AG04450 (cell line): ENCODE results near the gene C4orf50. TPM values are rescaled to one million over a fixed set of nuclear protein-coding genes. Genes with fewer than 3 reads are reported as not detected.

ENCODE experiments used
- CTCF ChIA-PET: fragments of 300-600, 350-600 bp; formaldehyde crosslinking; extraction: SDS; loops from one replicate; lab custom pipeline; 2022; ENCODE audit warnings: antibody characterized with exemption, inconsistent platforms; lab: Charles Lee
- POLR2A ChIA-PET: fragments of 350-600 bp; formaldehyde crosslinking; extraction: SDS; loops from one replicate; lab custom pipeline; 2021; ENCODE audit warnings: antibody characterized with exemption, inconsistent platforms; lab: Yijun Ruan, JAX
- DNase-seq: peaks from one replicate; pipeline ENCODE4 v3.0.0-alpha.2; 2011; ENCODE audit warnings: low read depth, low spot score
- H3K27ac ChIP-seq: one replicate; pipeline ENCODE4 v1.5.1; 2012; ENCODE audit warnings: low read depth, low read length, control low read depth
- H3K27me3 ChIP-seq: one replicate; pipeline ENCODE4 v1.6.0; 2012; ENCODE audit warnings: low read length; ENCODE audit not compliant: control insufficient read depth, insufficient read depth
- H3K4me3 ChIP-seq: 2 replicates; pipeline ENCODE4 v1.5.1; 2011; ENCODE audit warnings: mild to moderate bottlenecking, low read depth, low read length, control low read depth
- H3K9me3 ChIP-seq: 2 replicates; pipeline ENCODE4 v1.5.1; 2012; ENCODE audit warnings: low read length; ENCODE audit not compliant: control insufficient read depth, insufficient read depth
- CTCF ChIP-seq: IDR thresholded peaks from 2 replicates; pipeline ENCODE4 v1.5.1; 2011; ENCODE audit warnings: low read depth, low read length, control low read depth, inconsistent platforms
- polyA plus RNA-seq: library from polyadenylated mRNA; depleted of rRNA; stranded (reverse); fragments of >200 nt; gene quantifications from 2 replicates; pipeline ENCODE4 v1.2.3, GENCODE V29; 2011

C4orf50 gene
- polyA plus RNA-seq, 1 experiment, result not detected

GRCh38 chr4:6012200-6012599, 6.0 kb downstream of the C4orf50 start:
- H3K4me3 ChIP-seq, result no peak overlapping the region
- H3K27ac ChIP-seq, result no peak overlapping the region
- peaks cover 2% of the 10 kb centered on the region for H3K27me3 ChIP-seq
- DNase-seq, result no peak
- ChIA-PET POLR2A (no interaction called here), CTCF (interaction anchor here (4.0 kb wide), 1 partner anchor 13 kb away, joined by 22 read pairs; no protein-coding TSS in a partner anchor)
- no peaks in the 10 kb centered on the region for H3K9me3 ChIP-seq
- TF ChIP-seq CTCF, result no peak

- POLR2A ChIA-PET, result no interaction called here
- H3K27ac ChIP-seq, result no peak overlapping the region
- H3K4me3 ChIP-seq, result no peak overlapping the region
- peaks cover 2% of the 10 kb centered on the region for H3K27me3 ChIP-seq
- no peak for TF ChIP-seq CTCF
- CTCF ChIA-PET, result interaction anchor here (4.0 kb wide), 1 partner anchor 13 kb away, joined by 22 read pairs; no protein-coding TSS in a partner anchor
- no peak for DNase-seq
- H3K9me3 ChIP-seq, result no peaks in the 10 kb centered on the region
Observed at GRCh38 chr4:6011686-6012085, 6.5 kb downstream of the C4orf50 start.

- no peak overlapping the region for H3K4me3 ChIP-seq
- no peaks in the 10 kb centered on the region for H3K9me3 ChIP-seq
- DNase-seq, result no peak
- TF ChIP-seq CTCF, result no peak
- no peak overlapping the region for H3K27ac ChIP-seq
- peaks cover 2% of the 10 kb centered on the region for H3K27me3 ChIP-seq
- ChIA-PET POLR2A (no interaction called here), CTCF (interaction anchor here (1.4 to 4.0 kb wide), 2 partner anchors 9 to 12 kb away, joined by 8 to 22 read pairs; no protein-coding TSS in a partner anchor)
Observed at GRCh38 chr4:6011271-6011671, 7.0 kb downstream of the C4orf50 start.

GRCh38 chr4:6010789-6011188, 7.4 kb downstream of the C4orf50 start:
- ChIA-PET POLR2A (no interaction called here), CTCF (interaction anchor here (0.9 to 4.0 kb wide), 3 partner anchors 10 to 12 kb away, joined by 3 to 22 read pairs (median 8); no protein-coding TSS in a partner anchor)
- no peak for TF ChIP-seq CTCF
- Histone ChIP-seq H3K27ac (no peak overlapping the region), H3K4me3 (no peak overlapping the region), H3K27me3 (peaks cover 2% of the 10 kb centered on the region), H3K9me3 (no peaks in the 10 kb centered on the region)
- DNase-seq, result no peak

GRCh38 chr4:6009452-6009851, 8.8 kb downstream of the C4orf50 start:
- Histone ChIP-seq H3K27me3 (peaks cover 2% of the 10 kb centered on the region), H3K4me3 (no peak overlapping the region), H3K27ac (no peak overlapping the region), H3K9me3 (no peaks in the 10 kb centered on the region)
- TF ChIP-seq CTCF, result no peak
- DNase-seq, result no peak
- ChIA-PET CTCF (no interaction called here), POLR2A (no interaction called here)
